Measurements from ENCODE around the gene HSPG2.

Gene HSPG2

GRCh38 chr1:21774835-21775549, 162.1 kb downstream of the HSPG2 start:
- Histone ChIP-seq H3K27ac (no peak overlapping the region), H3K4me3 (ENCODE audit: low read depth, low read length) (no peak overlapping the region), H3K27me3 (replicated peaks) (no peaks in the 10 kb centered on the region), H3K36me3 (replicated peaks) (no peaks in the 10 kb centered on the region)
- TF ChIP-seq, protein P1, sequence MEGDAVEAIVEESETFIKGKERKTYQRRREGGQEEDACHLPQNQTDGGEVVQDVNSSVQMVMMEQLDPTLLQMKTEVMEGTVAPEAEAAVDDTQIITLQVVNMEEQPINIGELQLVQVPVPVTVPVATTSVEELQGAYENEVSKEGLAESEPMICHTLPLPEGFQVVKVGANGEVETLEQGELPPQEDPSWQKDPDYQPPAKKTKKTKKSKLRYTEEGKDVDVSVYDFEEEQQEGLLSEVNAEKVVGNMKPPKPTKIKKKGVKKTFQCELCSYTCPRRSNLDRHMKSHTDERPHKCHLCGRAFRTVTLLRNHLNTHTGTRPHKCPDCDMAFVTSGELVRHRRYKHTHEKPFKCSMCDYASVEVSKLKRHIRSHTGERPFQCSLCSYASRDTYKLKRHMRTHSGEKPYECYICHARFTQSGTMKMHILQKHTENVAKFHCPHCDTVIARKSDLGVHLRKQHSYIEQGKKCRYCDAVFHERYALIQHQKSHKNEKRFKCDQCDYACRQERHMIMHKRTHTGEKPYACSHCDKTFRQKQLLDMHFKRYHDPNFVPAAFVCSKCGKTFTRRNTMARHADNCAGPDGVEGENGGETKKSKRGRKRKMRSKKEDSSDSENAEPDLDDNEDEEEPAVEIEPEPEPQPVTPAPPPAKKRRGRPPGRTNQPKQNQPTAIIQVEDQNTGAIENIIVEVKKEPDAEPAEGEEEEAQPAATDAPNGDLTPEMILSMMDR (IDR thresholded peaks at IDR 0.05; ENCODE audit: low read depth, low read length, missing control alignments) = no peak
- no peak for DNase-seq
- in situ Hi-C loops (cut with HindIII; ENCODE audit: low pct_ligation_motif_present, low sequenced_read_pairs) = no loop called here

DNA sequence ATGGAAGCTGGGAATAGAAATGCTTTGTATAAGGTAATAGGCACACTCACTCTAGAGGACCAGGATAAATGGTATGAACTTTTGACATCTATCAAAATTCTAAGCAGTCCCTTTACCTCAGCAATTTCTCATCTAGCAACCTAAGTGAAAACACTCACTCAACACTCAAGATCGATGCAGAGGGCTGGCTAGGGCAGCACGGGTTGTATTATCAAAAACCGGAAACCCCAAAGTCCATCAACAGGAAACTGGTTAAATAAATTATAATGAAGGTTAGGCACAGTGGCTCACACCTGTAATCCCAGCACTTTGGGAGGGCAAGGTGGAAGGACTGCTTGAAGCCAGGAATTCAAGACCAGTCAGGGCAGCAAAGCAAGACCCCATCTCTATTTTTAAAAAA, 163.5 kb downstream of the HSPG2 start:
- H3K27ac ChIP-seq = no peak overlapping the region
- no peak for DNase-seq
- H3K36me3 ChIP-seq (replicated peaks) = no peaks in the 10 kb centered on the region
- H3K27me3 ChIP-seq (replicated peaks) = no peaks in the 10 kb centered on the region
- in situ Hi-C loops (cut with HindIII; ENCODE audit: low pct_ligation_motif_present, low sequenced_read_pairs) = no loop called here
- TF ChIP-seq, protein P1 (IDR thresholded peaks at IDR 0.05; ENCODE audit: low read depth, low read length, missing control alignments) = no peak
- H3K4me3 ChIP-seq (ENCODE audit: low read depth, low read length) = no peak overlapping the region
